BE2C (cell line): ENCODE data around the gene DKK2.

ENCODE experiments used
- DNase-seq: peaks from one replicate; pipeline ENCODE4 v3.0.0-alpha.2; 2020
- H3K27me3 ChIP-seq: fragments of 250-450 bp; sonication (Bioruptor Pico); 2 replicates; pipeline ENCODE4 v1.5.1; 2020; ENCODE audit warnings: mild to moderate bottlenecking
- H3K36me3 ChIP-seq: fragments of 250-450 bp; sonication (Bioruptor Pico); 2 replicates; pipeline ENCODE4 v1.5.1; 2020; ENCODE audit warnings: mild to moderate bottlenecking
- H3K4me1 ChIP-seq: fragments of 250-450 bp; sonication (Bioruptor Pico); 2 replicates; pipeline ENCODE4 v1.5.1; 2020
- H3K4me3 ChIP-seq: 2 replicates; pipeline ENCODE4 v1.5.1; 2011; ENCODE audit warnings: low read depth, low read length
- H3K9me3 ChIP-seq: fragments of 250-450 bp; sonication (Bioruptor Pico); 2 replicates; pipeline ENCODE4 v1.5.1; 2020
- TF ChIP-seq, protein P1 (sequence below): IDR thresholded peaks from 2 replicates; pipeline ENCODE4 v1.5.1; 2012; ENCODE audit warnings: mild to moderate bottlenecking, low read depth, low read length

Gene DKK2

DNA sequence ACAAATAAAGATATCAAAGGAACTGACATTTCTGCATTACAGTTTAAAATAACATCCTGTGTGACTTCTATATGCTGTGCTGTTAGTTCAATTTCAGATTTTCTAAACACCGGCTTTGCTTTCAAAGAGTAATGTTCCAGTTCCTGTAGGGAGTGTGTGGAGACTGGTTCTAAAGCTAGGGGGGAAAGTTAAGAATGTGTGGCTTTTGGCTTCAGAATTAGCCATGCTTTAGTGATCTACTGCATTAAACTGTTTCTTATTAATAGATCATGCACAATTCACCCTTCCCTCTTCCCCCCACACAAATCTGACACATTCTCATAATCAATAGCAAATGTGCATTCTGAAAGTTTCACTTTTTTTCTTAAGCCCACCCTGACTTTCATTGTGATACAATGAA lies 32.0 kb upstream of the DKK2 start:
- Histone ChIP-seq H3K4me3 (no peak overlapping the region), H3K27me3 (no peaks in the 10 kb centered on the region; the same call in 1 of the 2 replicates), H3K9me3 (no peaks in the 10 kb centered on the region), H3K4me1 (no peaks in the 10 kb centered on the region), H3K36me3 (no peaks in the 10 kb centered on the region)
- DNase-seq = no peak
- TF ChIP-seq, protein P1, sequence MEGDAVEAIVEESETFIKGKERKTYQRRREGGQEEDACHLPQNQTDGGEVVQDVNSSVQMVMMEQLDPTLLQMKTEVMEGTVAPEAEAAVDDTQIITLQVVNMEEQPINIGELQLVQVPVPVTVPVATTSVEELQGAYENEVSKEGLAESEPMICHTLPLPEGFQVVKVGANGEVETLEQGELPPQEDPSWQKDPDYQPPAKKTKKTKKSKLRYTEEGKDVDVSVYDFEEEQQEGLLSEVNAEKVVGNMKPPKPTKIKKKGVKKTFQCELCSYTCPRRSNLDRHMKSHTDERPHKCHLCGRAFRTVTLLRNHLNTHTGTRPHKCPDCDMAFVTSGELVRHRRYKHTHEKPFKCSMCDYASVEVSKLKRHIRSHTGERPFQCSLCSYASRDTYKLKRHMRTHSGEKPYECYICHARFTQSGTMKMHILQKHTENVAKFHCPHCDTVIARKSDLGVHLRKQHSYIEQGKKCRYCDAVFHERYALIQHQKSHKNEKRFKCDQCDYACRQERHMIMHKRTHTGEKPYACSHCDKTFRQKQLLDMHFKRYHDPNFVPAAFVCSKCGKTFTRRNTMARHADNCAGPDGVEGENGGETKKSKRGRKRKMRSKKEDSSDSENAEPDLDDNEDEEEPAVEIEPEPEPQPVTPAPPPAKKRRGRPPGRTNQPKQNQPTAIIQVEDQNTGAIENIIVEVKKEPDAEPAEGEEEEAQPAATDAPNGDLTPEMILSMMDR = no peak

GRCh38 chr4:107066621-107067020 lies 30.5 kb upstream of the DKK2 start:
- DNase-seq = no peak
- TF ChIP-seq, protein P1 = no peak
- H3K36me3 ChIP-seq = no peaks in the 10 kb centered on the region
- H3K4me1 ChIP-seq = no peaks in the 10 kb centered on the region
- no peaks in the 10 kb centered on the region for H3K9me3 ChIP-seq
- no peaks in the 10 kb centered on the region; the same call in 1 of the 2 replicates for H3K27me3 ChIP-seq
- H3K4me3 ChIP-seq = no peak overlapping the region

DNA sequence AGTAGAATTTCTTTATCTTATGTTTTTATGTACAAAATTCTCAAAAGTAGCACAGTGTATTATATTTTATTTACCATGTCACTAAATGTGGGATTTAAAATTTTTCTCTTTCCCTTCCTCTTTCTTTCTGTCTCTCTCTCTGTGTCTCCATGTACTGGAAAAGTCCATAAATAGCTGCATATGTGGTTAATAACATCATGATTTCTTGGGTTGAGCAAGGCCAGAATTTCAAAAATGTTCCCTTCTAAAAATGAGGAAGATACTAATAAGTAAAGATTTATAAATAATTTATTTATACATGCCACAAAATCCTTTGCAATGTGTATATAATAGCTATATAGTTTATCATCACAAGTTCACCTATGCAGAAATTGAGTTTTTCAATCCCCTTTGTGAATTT lies 29.1 kb upstream of the DKK2 start:
- Histone ChIP-seq H3K27me3 (no peaks in the 10 kb centered on the region; the same call in 1 of the 2 replicates), H3K4me1 (no peaks in the 10 kb centered on the region), H3K36me3 (no peaks in the 10 kb centered on the region), H3K9me3 (no peaks in the 10 kb centered on the region), H3K4me3 (no peak overlapping the region)
- TF ChIP-seq, protein P1 = no peak
- DNase-seq = no peak

DNA sequence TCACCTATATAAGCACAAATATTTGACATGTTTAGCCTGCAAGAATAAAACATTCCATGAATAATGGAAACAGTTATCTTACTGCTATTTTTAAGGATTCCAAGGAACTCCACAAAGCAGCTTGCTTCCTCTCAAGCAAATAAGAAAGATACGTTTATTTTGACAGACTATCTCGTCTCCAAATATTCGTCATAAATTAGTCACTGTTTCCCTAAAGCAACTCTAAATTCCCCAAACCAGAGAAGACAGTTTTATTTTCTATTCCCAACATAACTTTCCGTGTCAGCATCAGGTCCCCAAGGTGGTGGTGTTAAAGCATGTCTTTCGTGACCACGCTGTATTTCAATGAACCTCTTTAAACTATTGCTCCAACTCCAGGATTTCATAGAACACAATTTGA lies 24.3 kb upstream of the DKK2 start:
- no peaks in the 10 kb centered on the region for H3K4me1 ChIP-seq
- TF ChIP-seq, protein P1 = no peak
- no peaks in the 10 kb centered on the region for H3K36me3 ChIP-seq
- no peak for DNase-seq
- H3K27me3 ChIP-seq = no peaks in the 10 kb centered on the region; the same call in 1 of the 2 replicates
- H3K4me3 ChIP-seq = no peak overlapping the region
- H3K9me3 ChIP-seq = no peaks in the 10 kb centered on the region

- TF ChIP-seq, protein P1 = no peak
- no peaks in the 10 kb centered on the region for H3K9me3 ChIP-seq
- H3K27me3 ChIP-seq = no peaks in the 10 kb centered on the region; the same call in 1 of the 2 replicates
- H3K4me3 ChIP-seq = no peak overlapping the region
- no peaks in the 10 kb centered on the region for H3K4me1 ChIP-seq
- DNase-seq = no peak
- no peaks in the 10 kb centered on the region for H3K36me3 ChIP-seq
Observed at GRCh38 chr4:107058828-107059227, 22.7 kb upstream of the DKK2 start.

- Histone ChIP-seq H3K9me3 (no peaks in the 10 kb centered on the region), H3K27me3 (no peaks in the 10 kb centered on the region)
- DNase-seq = no peak
Observed at GRCh38 chr4:107050525-107051135, 14.5 kb upstream of the DKK2 start.

More at GRCh38 chr4:107050525-107051135, 14.5 kb upstream of the DKK2 start:
- no peaks in the 10 kb centered on the region for H3K4me1 ChIP-seq
- TF ChIP-seq, protein P1 = peak; percentile 81
- no peaks in the 10 kb centered on the region for H3K36me3 ChIP-seq
- no peak overlapping the region for H3K4me3 ChIP-seq
